ENCODE data around the gene TP53I13.

Gene TP53I13

DNA sequence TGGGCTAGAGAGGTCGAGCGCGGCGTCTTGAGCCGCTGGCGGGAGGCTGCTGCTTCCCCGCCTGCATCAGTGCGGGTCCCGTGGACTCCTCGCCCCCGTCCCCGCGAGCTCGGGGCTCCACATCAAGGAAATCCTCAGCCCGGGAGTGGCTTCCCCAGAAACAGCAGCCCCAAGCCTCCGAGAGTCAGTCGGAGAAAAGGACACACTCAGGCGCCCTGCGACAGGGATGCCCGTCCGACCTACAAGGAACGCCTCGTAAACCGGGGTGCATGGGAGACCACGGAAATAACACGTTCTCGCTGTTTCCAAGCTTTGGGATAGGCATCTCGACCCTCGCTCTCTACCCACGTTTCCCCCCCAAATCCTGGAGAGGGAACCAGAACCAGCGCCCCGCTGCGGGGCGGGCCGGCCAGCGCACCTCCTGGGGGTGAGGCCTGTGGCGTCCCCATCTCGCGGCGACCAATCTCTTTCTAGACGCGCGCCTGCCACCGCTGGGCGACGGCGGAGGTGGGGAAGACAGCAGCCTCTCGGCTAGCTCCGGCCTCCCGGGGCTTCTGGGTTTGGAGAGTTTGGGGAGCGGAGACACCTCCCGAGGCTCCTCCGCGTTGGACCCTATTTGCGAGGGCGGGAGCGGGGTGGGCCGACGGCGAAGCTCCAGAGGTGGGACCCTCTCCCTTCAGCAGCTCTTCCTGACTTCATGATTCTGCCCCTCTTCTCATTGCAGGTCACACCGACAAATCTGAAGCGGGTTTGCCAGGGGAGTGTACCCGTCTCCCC lies 759 bp upstream of the TP53I13 start:
- DNase-seq, result no peak

DNA sequence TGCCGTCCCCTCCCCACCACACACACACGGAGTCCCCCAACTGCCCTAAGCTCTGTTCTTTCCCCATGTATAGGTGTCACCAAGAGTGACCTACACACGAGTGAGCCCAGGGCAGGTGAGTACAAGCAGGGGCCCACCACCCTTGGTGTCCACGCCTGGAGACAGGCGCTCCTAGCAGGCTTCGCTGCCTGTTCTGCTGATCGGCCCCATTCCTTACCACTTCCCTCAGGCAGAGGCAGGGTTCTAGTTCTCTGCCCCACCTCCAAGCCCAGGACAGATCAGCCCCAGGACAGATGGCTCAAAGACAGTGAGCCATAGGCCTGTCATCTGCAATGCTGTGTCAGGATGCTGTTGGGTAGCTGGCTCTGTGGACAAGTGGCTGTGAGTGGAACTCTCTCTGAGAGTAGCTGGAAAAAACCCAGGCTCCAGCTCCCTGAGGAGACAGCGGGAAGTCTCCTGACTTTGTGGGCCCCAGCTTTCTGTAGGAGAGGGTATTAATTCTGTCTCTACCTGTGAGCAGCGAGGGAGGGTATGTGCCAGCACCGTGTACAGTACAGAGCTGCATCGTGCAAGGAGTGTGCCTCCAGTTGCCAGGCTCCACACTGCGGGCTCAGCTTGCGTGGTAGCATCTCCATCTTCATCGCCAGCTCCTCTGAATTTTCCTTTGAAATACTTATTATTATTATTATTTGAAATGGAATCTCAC lies 897 bp downstream of the TP53I13 start:
- peak; percentile 19 for DNase-seq

DNA sequence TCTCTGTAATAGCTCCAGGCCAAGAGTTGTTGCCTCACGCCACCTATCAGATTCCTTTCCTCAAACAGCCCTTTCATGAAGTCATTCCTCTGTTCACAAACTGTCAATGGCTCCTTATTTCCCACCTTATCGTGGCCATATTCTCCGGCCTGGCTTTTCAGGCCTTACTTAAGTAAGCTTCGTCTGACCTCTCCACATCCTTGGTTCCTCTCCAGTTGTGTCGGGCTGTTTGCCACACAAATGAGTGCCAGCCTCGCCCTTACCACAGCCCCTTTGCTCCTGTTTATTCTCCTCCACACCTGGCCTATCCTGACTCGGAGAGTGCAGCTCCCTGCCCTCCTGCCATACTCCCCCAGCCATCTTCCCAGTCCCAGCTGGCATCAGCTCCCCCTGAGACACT lies 2.0 kb downstream of the TP53I13 start:
- no peak for DNase-seq

DNA sequence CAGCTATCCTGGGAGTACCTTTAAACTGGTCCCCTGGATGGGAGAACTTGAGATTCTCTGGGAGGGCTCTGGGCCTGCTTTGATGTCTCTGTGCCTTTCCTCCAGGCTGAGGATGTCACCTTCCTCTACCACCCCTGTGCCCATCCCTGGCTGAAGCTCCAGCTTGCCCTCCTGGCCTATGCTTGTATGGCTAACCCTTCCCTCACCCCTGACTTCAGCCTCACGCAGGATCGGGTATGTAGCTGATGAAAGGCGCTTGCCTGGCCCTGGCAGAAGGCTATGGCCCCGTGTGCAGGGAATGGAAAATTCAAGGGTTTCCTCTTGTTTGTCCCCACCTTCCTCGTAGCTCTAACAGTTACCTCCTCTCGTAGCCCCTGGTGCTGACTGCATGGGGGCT lies 3.0 kb downstream of the TP53I13 start:
- no peak for DNase-seq

DNA sequence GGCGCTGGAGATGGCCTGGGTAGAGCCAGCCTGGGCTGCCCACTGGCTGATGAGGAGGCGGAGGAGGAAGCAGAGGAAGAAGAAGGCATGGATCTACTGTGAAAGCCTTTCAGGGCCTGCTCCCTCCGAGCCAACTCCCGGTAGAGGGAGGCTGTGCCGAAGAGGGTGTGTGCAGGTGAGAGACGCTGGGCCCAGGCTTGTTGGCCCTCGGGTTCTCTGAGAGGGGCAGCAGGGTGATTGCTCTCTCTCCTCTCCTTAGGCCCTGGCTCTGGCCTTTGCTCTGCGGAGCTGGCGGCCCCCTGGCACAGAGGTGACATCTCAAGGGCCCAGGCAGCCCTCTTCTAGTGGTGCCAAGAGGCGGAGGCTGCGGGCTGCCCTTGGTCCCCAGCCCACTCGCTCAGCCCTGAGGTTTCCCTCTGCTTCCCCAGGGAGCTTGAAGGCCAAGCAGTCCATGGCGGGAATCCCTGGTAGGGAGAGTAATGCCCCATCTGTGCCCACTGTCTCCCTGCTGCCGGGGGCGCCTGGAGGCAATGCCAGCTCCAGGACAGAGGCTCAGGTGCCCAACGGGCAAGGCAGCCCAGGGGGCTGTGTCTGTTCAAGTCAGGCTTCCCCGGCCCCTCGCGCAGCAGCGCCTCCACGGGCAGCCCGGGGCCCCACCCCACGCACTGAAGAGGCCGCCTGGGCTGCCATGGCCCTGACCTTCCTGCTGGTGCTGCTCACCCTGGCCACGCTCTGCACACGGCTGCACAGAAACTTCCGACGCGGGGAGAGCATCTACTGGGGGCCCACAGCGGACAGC lies 3.6 kb downstream of the TP53I13 start:
- DNase-seq, result no peak

- DNase-seq, result no peak
Measured at GRCh38 chr17:29572691-29573557, 4.4 kb downstream of the TP53I13 start.

DNA sequence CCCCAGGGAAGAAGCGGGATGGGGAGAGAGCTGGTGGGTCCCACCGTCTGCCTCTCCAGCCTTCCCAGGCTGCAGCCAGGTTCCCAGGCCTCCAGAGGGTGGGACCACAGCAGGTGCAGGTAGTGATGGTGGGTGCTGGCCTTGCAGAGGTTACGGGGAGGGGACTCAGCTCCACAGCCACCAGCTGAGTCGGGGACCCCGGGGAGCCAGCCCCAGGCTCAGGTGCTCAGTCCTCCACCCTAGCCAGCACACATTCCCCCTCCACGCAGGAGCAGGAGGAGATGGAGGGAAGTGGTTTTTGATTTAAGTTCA lies 5.0 kb downstream of the TP53I13 start:
- no peak for DNase-seq

- DNase-seq, result no peak
Measured at GRCh38 chr17:29573871-29574731, 5.6 kb downstream of the TP53I13 start.

GRCh38 chr17:29574732-29575510 lies 6.4 kb downstream of the TP53I13 start:
- DNase-seq, result no peak

- no peak for DNase-seq
Measured at GRCh38 chr17:29575511-29576213, 7.2 kb downstream of the TP53I13 start.

DNA sequence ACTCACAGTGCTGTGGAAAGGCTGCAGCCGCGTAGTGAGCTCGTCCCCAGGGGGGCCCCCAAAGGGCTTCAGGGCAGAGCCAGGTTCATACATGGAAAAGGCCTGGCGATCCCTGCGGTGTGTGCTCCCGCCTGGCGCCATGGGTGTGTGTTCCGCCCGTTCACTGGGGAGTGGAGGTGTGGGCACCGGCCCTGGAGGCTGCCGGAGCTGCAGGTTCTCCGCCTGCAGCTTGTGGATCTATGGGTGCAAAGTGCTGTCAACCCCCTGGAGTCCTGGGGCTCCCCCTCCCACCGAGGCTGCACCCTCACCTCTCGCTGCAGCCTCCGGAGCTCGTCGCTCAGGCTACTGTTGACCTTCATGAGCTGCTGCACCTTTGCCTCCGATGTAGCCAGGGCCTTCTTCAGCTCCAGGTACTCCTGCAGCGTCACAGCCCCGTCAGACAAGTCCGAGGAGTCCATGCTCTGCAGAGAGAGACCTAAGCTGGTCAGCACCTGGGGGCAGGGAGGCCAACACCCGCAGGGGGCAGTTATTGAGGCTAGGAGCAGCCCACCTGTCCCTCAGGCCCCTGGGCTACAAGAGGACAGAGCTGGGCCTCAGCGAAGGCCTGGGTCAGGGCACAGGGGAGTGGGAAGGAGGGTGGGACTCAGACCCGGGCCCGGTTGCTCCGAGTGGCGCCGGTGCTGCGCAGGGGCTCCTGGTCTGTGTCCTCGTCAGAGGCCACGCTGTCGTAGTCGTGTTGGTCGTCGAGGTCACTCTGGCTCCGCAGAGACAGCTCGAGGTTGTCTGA lies 7.9 kb downstream of the TP53I13 start:
- DNase-seq, result no peak

DNA sequence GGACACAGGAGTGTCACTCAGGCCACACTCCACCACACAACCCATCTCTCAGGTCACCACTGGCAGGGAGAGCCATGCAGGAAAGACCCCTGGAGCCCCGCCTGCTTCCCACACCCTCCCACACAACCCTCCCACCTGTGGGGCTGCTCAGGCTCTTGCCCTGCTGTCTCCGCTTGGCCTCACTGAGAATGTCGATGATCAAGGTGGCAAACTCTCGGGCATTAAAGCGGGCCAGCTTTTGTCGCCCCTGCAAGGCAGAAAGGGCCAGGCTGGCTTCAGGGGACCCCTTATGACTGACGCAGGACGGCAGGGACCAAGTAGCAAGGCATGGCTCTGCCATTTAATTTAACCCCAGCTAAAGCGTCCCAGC lies 8.5 kb downstream of the TP53I13 start:
- DNase-seq, result no peak

- peak; percentile 20 for DNase-seq
Measured at GRCh38 chr17:29577385-29578211, 9.1 kb downstream of the TP53I13 start.

GRCh38 chr17:29578626-29579485 lies 10.4 kb downstream of the TP53I13 start:
- DNase-seq, result no peak

DNA sequence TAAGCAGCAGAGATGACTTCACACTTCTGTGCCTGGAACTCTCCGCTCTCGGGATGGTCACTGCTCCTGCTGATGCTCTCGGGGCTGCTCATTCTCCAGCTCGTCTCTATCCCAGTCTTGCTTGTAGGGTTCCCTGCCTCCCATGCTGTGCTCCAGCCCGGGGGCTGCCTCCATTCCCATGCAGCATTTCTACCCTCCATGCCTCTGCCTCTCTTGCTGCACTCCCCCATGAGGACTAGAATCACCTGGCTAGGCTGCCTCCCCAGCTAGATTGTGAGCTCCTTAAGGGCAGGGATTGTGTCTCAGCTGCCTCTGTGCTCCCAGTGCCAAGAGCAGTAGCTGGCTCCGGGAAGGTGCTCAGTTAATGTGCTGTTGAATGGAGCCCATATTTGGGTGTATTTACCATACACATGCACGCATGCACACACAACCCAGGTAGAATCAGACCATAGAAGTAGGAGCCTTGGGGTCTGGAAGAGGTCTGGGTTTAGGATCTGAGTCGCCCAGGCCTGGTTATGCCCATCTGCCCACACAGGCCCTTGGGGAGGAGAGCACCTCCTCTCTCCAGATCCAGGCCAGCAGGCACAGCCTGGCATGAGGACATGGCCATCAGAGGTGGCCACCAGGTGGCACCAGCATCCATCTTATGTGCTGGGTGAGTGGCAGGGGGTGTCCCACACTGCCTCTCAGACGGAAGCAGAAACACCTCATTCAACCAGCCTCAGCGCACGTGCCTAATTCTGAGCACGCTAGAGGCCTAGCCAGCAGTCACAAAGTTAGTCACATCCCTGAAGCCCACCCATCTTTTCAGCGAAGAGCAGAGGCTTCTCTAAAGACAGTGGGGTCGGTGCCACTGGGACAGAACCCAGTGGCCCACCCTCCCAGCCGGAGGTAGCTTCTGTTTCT lies 11.6 kb downstream of the TP53I13 start:
- DNase-seq, result peak; percentile 91

DNA sequence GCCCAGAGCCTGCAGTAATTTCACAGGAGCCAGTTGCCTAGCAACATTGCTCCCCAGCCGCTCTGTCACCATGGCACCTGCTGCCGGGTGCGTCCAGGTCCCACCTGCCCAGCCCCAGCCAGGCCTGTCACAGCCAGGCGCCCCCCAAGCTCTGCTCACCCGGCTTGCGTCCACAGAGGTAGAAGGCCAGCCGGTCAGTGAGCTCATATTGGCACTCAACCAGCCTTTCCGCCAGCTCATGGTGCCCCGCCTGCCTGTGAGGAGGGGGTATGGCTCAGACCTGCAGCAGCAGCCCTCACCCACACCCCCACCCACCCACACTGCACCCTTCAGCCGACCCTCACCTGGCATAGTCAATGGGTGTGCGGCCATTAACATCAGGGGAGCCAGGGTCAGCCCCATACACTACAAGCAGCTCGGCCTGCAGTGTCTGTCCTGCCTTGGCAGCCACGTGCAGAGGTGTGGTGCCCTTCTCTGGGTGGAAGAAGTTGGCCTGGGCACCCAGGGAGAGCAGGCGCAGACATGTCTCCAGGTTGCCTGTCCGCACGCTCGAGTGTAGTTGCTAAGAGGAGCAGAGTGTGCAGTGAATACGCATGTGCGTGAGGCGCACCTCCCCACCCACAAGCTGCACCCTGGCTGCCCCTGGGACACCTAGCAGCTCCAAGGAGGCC lies 13.2 kb downstream of the TP53I13 start:
- DNase-seq, result peak; percentile 19
